HFFc6 (cell line): ENCODE results near the gene PIK3R3. TPM values are rescaled to one million over a fixed set of nuclear protein-coding genes. Genes with fewer than 3 reads are reported as not detected.

Experiments
- DNase-seq: peaks from one replicate; pipeline ENCODE4 v3.0.0-alpha.2; 2018
- H3K27ac Mint-ChIP-seq: 2 replicates; pipeline ENCODE4 v1.8.0; 2020; ENCODE audit warnings: mild to moderate bottlenecking, mixed read lengths
- H3K27me3 Mint-ChIP-seq: 2 replicates; pipeline ENCODE4 v1.8.0; 2021; ENCODE audit warnings: mild to moderate bottlenecking, moderate library complexity, mixed read lengths; ENCODE audit not compliant: insufficient read depth
- H3K36me3 Mint-ChIP-seq: 2 replicates; pipeline ENCODE4 v1.8.0; 2021; ENCODE audit warnings: low read depth, mixed read lengths
- H3K4me1 Mint-ChIP-seq: 2 replicates; pipeline ENCODE4 v1.8.0; 2020; ENCODE audit warnings: low read depth, mixed read lengths
- H3K4me3 Mint-ChIP-seq: 2 replicates; pipeline ENCODE4 v1.8.0; 2020; ENCODE audit warnings: mild to moderate bottlenecking, moderate library complexity, mixed read lengths
- H3K9me3 Mint-ChIP-seq: 2 replicates; pipeline ENCODE4 v1.8.0; 2020; ENCODE audit warnings: mild to moderate bottlenecking, mixed read lengths
- total RNA-seq, 6 experiments: library from RNA; stranded (reverse); fragmentation: NEBNext Ultra II Directional; extraction: Animal tissue kit (Norgen Biotek cat#: 25700); gene quantifications; 2 replicates in 1 of 6; 3 replicates in 5 of 6; pipeline ENCODE4 v1.2.3, GENCODE V29; 2021
- TF ChIP-seq, protein P1 (sequence below): fragments of 200-600 bp; sonication (generic); IDR thresholded peaks from 2 replicates; pipeline ENCODE4 v1.5.0; 2021; ENCODE audit warnings: antibody characterized with exemption, mild to moderate bottlenecking

The PIK3R3 gene
- total RNA-seq, 6 experiments from 2014 or later = 5.4 to 8.9 (median 6.0) TPM

- H3K4me1 Mint-ChIP-seq = peaks cover 28% of the 10 kb centered on the region
- H3K27ac Mint-ChIP-seq = no peak overlapping the region; the same call in 1 of the 2 replicates
- H3K4me3 Mint-ChIP-seq = no peak overlapping the region
- no peaks in the 10 kb centered on the region for H3K36me3 Mint-ChIP-seq
- no peaks in the 10 kb centered on the region for H3K9me3 Mint-ChIP-seq
- DNase-seq = no peak
- TF ChIP-seq, protein P1, sequence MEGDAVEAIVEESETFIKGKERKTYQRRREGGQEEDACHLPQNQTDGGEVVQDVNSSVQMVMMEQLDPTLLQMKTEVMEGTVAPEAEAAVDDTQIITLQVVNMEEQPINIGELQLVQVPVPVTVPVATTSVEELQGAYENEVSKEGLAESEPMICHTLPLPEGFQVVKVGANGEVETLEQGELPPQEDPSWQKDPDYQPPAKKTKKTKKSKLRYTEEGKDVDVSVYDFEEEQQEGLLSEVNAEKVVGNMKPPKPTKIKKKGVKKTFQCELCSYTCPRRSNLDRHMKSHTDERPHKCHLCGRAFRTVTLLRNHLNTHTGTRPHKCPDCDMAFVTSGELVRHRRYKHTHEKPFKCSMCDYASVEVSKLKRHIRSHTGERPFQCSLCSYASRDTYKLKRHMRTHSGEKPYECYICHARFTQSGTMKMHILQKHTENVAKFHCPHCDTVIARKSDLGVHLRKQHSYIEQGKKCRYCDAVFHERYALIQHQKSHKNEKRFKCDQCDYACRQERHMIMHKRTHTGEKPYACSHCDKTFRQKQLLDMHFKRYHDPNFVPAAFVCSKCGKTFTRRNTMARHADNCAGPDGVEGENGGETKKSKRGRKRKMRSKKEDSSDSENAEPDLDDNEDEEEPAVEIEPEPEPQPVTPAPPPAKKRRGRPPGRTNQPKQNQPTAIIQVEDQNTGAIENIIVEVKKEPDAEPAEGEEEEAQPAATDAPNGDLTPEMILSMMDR = no peak
- 0 out of 2 replicates have a peak, but pooled peaks cover 2% of the 10 kb centered on the region for H3K27me3 Mint-ChIP-seq
Observed at GRCh38 chr1:46153228-46153627, 20.8 kb upstream of the PIK3R3 start.

- no peaks in the 10 kb centered on the region for H3K36me3 Mint-ChIP-seq
- peaks cover 28% of the 10 kb centered on the region for H3K4me1 Mint-ChIP-seq
- peak; percentile 74 for DNase-seq
- peak overlapping the region; percentile 63 for H3K27ac Mint-ChIP-seq
- H3K27me3 Mint-ChIP-seq = 0 out of 2 replicates have a peak, but pooled peaks cover 2% of the 10 kb centered on the region
- TF ChIP-seq, protein P1 = no peak
- no peaks in the 10 kb centered on the region for H3K9me3 Mint-ChIP-seq
- no peak overlapping the region for H3K4me3 Mint-ChIP-seq
Observed at GRCh38 chr1:46152016-46152415, 19.6 kb upstream of the PIK3R3 start.

- Mint-ChIP-seq H3K36me3 (no peaks in the 10 kb centered on the region), H3K9me3 (no peaks in the 10 kb centered on the region), H3K4me3 (no peak overlapping the region), H3K27me3 (peaks cover 8% of the 10 kb centered on the region), H3K27ac (no peak overlapping the region), H3K4me1 (peaks cover 28% of the 10 kb centered on the region)
- no peak for DNase-seq
- TF ChIP-seq, protein P1 = no peak
Observed at GRCh38 chr1:46150085-46150484, 17.7 kb upstream of the PIK3R3 start.

- Mint-ChIP-seq H3K9me3 (no peaks in the 10 kb centered on the region), H3K4me1 (peaks cover 20% of the 10 kb centered on the region), H3K27me3 (peaks cover 8% of the 10 kb centered on the region), H3K36me3 (no peaks in the 10 kb centered on the region), H3K4me3 (no peak overlapping the region), H3K27ac (no peak overlapping the region)
- DNase-seq = no peak
- TF ChIP-seq, protein P1 = no peak
Observed at GRCh38 chr1:46148318-46148717, 15.9 kb upstream of the PIK3R3 start.

DNA sequence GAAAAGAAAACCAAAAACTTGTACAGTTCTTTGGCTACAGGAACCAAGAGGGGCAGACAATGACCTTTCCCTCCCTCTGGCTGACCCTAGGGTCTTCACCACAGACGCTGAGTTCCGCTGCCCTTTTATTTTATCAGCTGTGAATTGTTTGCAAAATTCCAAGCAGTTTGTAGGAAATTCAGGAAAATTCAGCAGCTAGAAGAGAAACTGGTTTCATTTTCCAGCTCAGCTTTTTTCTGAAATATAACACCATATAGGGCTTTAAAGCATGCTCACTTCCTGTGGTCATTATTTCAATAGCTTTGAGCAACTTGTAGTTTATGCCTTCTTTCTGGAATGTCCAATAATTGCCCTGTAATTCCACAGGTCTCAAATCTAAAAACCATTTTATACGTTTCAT is 5.5 kb upstream of the PIK3R3 start:
- H3K27ac Mint-ChIP-seq = no peak overlapping the region
- H3K4me1 Mint-ChIP-seq = peaks cover 34% of the 10 kb centered on the region
- peak overlapping the region; percentile 73 for H3K4me3 Mint-ChIP-seq
- H3K9me3 Mint-ChIP-seq = no peaks in the 10 kb centered on the region
- TF ChIP-seq, protein P1 = no peak
- no peak for DNase-seq
- H3K27me3 Mint-ChIP-seq = peaks cover 7% of the 10 kb centered on the region
- no peaks in the 10 kb centered on the region for H3K36me3 Mint-ChIP-seq

DNA sequence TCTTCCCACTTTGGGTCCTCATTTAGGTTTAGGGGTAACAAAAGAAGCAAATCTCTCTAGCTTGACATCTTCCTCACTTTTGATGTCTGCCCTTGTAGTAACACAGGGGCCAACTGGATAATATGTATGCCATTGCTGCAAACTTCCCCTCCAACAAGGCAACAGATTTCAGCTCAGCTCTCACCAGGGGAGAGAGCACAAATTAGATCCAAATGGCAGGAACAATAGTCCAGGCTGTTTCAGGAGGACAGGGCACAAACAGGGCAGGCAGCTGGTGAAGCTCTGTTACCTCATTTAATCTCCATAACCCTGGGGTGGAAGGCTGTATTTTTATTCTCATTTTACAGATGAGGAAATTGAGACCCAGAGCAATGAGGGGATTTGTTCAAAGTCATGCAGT is 4.3 kb upstream of the PIK3R3 start:
- TF ChIP-seq, protein P1 = no peak
- Mint-ChIP-seq H3K4me1 (peaks cover 42% of the 10 kb centered on the region), H3K4me3 (no peak overlapping the region), H3K27me3 (peaks cover 10% of the 10 kb centered on the region), H3K36me3 (no peaks in the 10 kb centered on the region), H3K27ac (no peak overlapping the region), H3K9me3 (no peaks in the 10 kb centered on the region)
- DNase-seq = no peak
